GM12891 (cell line): ENCODE results near the gene NLRP6.
"Not testable (repeated sequence)": the region's sequence is repeated elsewhere in the genome, so short reads cannot be mapped to it uniquely, and the experiment has no call there.

Experiments used
- POLR2A ChIP-seq: IDR thresholded peaks from 2 replicates; pipeline ENCODE4 v1.6.1; 2011; ENCODE audit warnings: low read depth, low read length, control low read depth
- POLR2AphosphoS5 ChIP-seq: IDR thresholded peaks from 2 replicates; pipeline ENCODE4 v1.6.1; 2011; ENCODE audit warnings: low read depth, low read length, control low read depth
- TAF1 ChIP-seq: IDR thresholded peaks from 2 replicates; pipeline ENCODE4 v1.6.1; 2011; ENCODE audit warnings: low read depth, low read length, control low read depth

GRCh38 chr11:317668-318404 is 39.6 kb downstream of the NLRP6 start:
- TF ChIP-seq TAF1, POLR2A, POLR2AphosphoS5: not testable (repeated sequence)
